Muscle layer of colon (tissue), 2 donors: Measurements from ENCODE around the gene DIAPH1.

Source experiments
- H3K27ac ChIP-seq: one replicate; pipeline ENCODE4 v1.7.0; 2013; ENCODE audit warnings: low read depth, mild to moderate bottlenecking, low read length, moderate library complexity
- H3K27me3 ChIP-seq, 2 donors: one replicate each; pipeline ENCODE4 v1.7.0; 2013; ENCODE audit warnings: low read length in 2 of 2, mild to moderate bottlenecking in 2 of 2; ENCODE audit not compliant: insufficient read depth in 2 of 2, control insufficient read depth in 1 of 2
- H3K36me3 ChIP-seq: one replicate; pipeline ENCODE4 v1.7.0; 2013; ENCODE audit warnings: mild to moderate bottlenecking, low read length; ENCODE audit not compliant: insufficient read depth
- H3K4me1 ChIP-seq: one replicate; pipeline ENCODE4 v1.7.0; 2013; ENCODE audit warnings: mild to moderate bottlenecking, low read length; ENCODE audit not compliant: insufficient read depth
- H3K4me3 ChIP-seq, 2 donors: one replicate each; pipeline ENCODE4 v1.7.0; 2013; ENCODE audit warnings: low read length in 2 of 2, low read depth in 1 of 2, mild to moderate bottlenecking in 1 of 2, moderate library complexity in 1 of 2
- H3K9ac ChIP-seq: one replicate; pipeline ENCODE4 v1.7.0; 2013; ENCODE audit warnings: low read length
- H3K9me3 ChIP-seq: one replicate; pipeline ENCODE4 v1.7.0; 2013; ENCODE audit warnings: mild to moderate bottlenecking, low read length
- donor health status: abdominal sarcoma.
- donor health status: Adenocarcinoma of cecum.

The DIAPH1 gene

GRCh38 chr5:141507387-141508091 is 111.3 kb downstream of the DIAPH1 start:
- no peaks in the 10 kb centered on the region for H3K9me3 ChIP-seq
- peak overlapping the region; percentile 72 for H3K27ac ChIP-seq
- peak overlapping the region in 1 of 2 donors; percentile 45 for H3K4me3 ChIP-seq
- peaks cover 38% of the 10 kb centered on the region for H3K4me1 ChIP-seq
- peaks cover 23% of the 10 kb centered on the region for H3K36me3 ChIP-seq
- no peak overlapping the region for H3K9ac ChIP-seq
- H3K27me3 ChIP-seq = no peaks in the 10 kb centered on the region

GRCh38 chr5:141506381-141507155 is 112.2 kb downstream of the DIAPH1 start:
- H3K9ac ChIP-seq = no peak overlapping the region
- peaks cover 20% of the 10 kb centered on the region for H3K36me3 ChIP-seq
- H3K4me1 ChIP-seq = peaks cover 38% of the 10 kb centered on the region
- H3K9me3 ChIP-seq = no peaks in the 10 kb centered on the region
- H3K27me3 ChIP-seq = no peaks in the 10 kb centered on the region
- H3K27ac ChIP-seq = peak overlapping the region; percentile 72
- no peak overlapping the region for H3K4me3 ChIP-seq

- no peak overlapping the region for H3K27ac ChIP-seq
- H3K4me1 ChIP-seq = peaks cover 27% of the 10 kb centered on the region
Measured at GRCh38 chr5:141504216-141504615, 114.6 kb downstream of the DIAPH1 start.

GRCh38 chr5:141503681-141504080 is 115.1 kb downstream of the DIAPH1 start:
- Histone ChIP-seq H3K27ac (no peak overlapping the region), H3K4me1 (peaks cover 23% of the 10 kb centered on the region), H3K36me3 (peaks cover 10% of the 10 kb centered on the region), H3K9ac (no peak overlapping the region), H3K27me3 (no peaks in the 10 kb centered on the region), H3K9me3 (no peaks in the 10 kb centered on the region), H3K4me3 (no peak overlapping the region)

More at GRCh38 chr5:141504216-141504615, 114.6 kb downstream of the DIAPH1 start:
- Histone ChIP-seq H3K4me3 (no peak overlapping the region), H3K27me3 (no peaks in the 10 kb centered on the region), H3K9me3 (no peaks in the 10 kb centered on the region), H3K9ac (no peak overlapping the region), H3K36me3 (peaks cover 10% of the 10 kb centered on the region)

- no peaks in the 10 kb centered on the region for H3K9me3 ChIP-seq
- no peaks in the 10 kb centered on the region for H3K27me3 ChIP-seq
- H3K36me3 ChIP-seq = peaks cover 23% of the 10 kb centered on the region
- no peak overlapping the region for H3K9ac ChIP-seq
- no peak overlapping the region for H3K4me3 ChIP-seq
- peaks cover 5% of the 10 kb centered on the region for H3K4me1 ChIP-seq
- no peak overlapping the region for H3K27ac ChIP-seq
Measured at GRCh38 chr5:141501761-141502160, 117.0 kb downstream of the DIAPH1 start.

- Histone ChIP-seq H3K27me3 (no peaks in the 10 kb centered on the region), H3K4me3 (no peak overlapping the region), H3K27ac (no peak overlapping the region), H3K4me1 (peaks cover 8% of the 10 kb centered on the region), H3K36me3 (peaks cover 17% of the 10 kb centered on the region), H3K9me3 (no peaks in the 10 kb centered on the region), H3K9ac (no peak overlapping the region)
Measured at GRCh38 chr5:141496038-141496437, 122.8 kb downstream of the DIAPH1 start.

GRCh38 chr5:141495453-141495811 is 123.4 kb downstream of the DIAPH1 start:
- Histone ChIP-seq H3K4me1 (peaks cover 8% of the 10 kb centered on the region), H3K36me3 (peaks cover 17% of the 10 kb centered on the region), H3K27ac (no peak overlapping the region), H3K27me3 (no peaks in the 10 kb centered on the region), H3K9ac (no peak overlapping the region), H3K4me3 (no peak overlapping the region), H3K9me3 (no peaks in the 10 kb centered on the region)

GRCh38 chr5:141494761-141495452 is 123.9 kb downstream of the DIAPH1 start:
- Histone ChIP-seq H3K9ac (no peak overlapping the region), H3K4me3 (no peak overlapping the region), H3K36me3 (peaks cover 17% of the 10 kb centered on the region), H3K4me1 (peaks cover 8% of the 10 kb centered on the region), H3K27me3 (no peaks in the 10 kb centered on the region), H3K9me3 (no peaks in the 10 kb centered on the region), H3K27ac (no peak overlapping the region)

GRCh38 chr5:141493500-141494422 is 125.0 kb downstream of the DIAPH1 start:
- Histone ChIP-seq H3K4me1 (peaks cover 9% of the 10 kb centered on the region), H3K27me3 (no peaks in the 10 kb centered on the region), H3K9me3 (no peaks in the 10 kb centered on the region), H3K4me3 (no peak overlapping the region), H3K27ac (no peak overlapping the region), H3K9ac (no peak overlapping the region), H3K36me3 (peaks cover 17% of the 10 kb centered on the region)

- Histone ChIP-seq H3K36me3 (peaks cover 9% of the 10 kb centered on the region), H3K9ac (no peak overlapping the region), H3K4me1 (peaks cover 20% of the 10 kb centered on the region), H3K9me3 (no peaks in the 10 kb centered on the region), H3K27me3 (no peaks in the 10 kb centered on the region), H3K4me3 (no peak overlapping the region), H3K27ac (no peak overlapping the region)
Measured at GRCh38 chr5:141492168-141492885, 126.5 kb downstream of the DIAPH1 start.
